Measurements from ENCODE around the gene CCL22.
A peak's percentile ranks its signal among the peaks of the same experiment; 100 is the strongest.

Gene CCL22

GRCh38 chr16:57377080-57377841 lies 18.7 kb downstream of the CCL22 start:
- DNase-seq = no peak

GRCh38 chr16:57379579-57379978 lies 21.0 kb downstream of the CCL22 start:
- DNase-seq = no peak

GRCh38 chr16:57380671-57381462 lies 22.3 kb downstream of the CCL22 start:
- no peak for DNase-seq

GRCh38 chr16:57381791-57382534 lies 23.4 kb downstream of the CCL22 start:
- no peak for DNase-seq

GRCh38 chr16:57382535-57383275 lies 24.1 kb downstream of the CCL22 start:
- DNase-seq = no peak

GRCh38 chr16:57383276-57384247 lies 25.0 kb downstream of the CCL22 start:
- DNase-seq = no peak

GRCh38 chr16:57384248-57385070 lies 25.9 kb downstream of the CCL22 start:
- peak; percentile 11 to 31 for DNase-seq

GRCh38 chr16:57385083-57385482 lies 26.5 kb downstream of the CCL22 start:
- DNase-seq = no peak

GRCh38 chr16:57386381-57386951 lies 27.9 kb downstream of the CCL22 start:
- no peak for DNase-seq

- DNase-seq = no peak
These were observed 29.2 kb downstream of the CCL22 start for GRCh38 chr16:57387598-57388354.

- no peak for DNase-seq
These were observed 29.9 kb downstream of the CCL22 start for GRCh38 chr16:57388359-57389086.

- DNase-seq = no peak
These were observed 30.5 kb downstream of the CCL22 start for GRCh38 chr16:57389087-57389468.

GRCh38 chr16:57390636-57391295 lies 32.2 kb downstream of the CCL22 start:
- no peak for DNase-seq

GRCh38 chr16:57391300-57391699 lies 32.7 kb downstream of the CCL22 start:
- no peak for DNase-seq

- no peak for DNase-seq
These were observed 33.1 kb downstream of the CCL22 start for GRCh38 chr16:57391708-57392107.

GRCh38 chr16:57392694-57393093 lies 34.1 kb downstream of the CCL22 start:
- DNase-seq = no peak

GRCh38 chr16:57394444-57394843 lies 35.9 kb downstream of the CCL22 start:
- no peak for DNase-seq

GRCh38 chr16:57395026-57395425 lies 36.4 kb downstream of the CCL22 start:
- DNase-seq = no peak

Measured in AML-193 (cell line).